ENCODE results near the gene SH2D4B.

The SH2D4B gene

DNA sequence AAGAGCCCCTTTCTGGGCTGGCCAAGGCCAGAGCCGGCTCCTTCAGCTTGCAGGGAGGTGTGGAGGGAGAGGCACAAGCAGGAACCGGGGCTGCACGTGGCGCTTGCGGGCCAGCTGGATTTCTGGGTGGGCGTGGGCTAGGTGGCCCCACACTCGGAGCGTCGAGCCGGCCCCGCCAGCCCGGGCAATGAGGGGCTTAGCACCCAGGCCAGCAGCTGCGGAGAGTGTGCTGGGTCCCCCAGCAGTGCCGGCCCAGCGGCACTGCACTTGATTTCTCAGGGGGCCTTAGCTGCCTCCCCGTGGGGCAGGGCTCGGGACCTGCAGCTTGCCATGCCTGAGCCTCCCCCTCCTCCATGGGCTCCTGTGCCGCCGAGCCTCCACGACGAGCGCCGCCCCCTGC lies 48.1 kb downstream of the SH2D4B start:
- no peak for DNase-seq (ENCODE audit: low read depth in 2 of 2, low spot score in 1 of 2)

DNA sequence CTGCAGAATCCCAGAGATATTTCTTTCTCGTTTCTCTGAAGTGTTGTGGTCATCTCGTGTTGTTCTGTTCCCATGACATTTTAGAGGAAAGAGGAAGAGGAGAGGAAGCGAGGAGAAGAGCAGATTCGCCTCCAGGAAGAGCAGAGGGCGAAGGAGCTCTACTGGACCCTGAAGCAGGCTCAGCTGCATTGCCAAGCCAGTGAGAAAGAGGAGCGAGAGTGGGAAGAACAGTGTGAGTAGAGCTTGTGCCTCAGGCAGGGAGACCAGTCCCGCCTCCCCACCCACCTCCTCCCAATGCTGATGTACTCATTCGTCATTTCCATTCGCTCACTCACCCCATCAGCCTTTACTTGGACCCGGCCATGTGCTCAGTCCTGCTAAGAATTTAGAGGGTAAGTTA lies 50.8 kb downstream of the SH2D4B start:
- DNase-seq (ENCODE audit: low read depth in 2 of 2, low spot score in 1 of 2): no peak

DNA sequence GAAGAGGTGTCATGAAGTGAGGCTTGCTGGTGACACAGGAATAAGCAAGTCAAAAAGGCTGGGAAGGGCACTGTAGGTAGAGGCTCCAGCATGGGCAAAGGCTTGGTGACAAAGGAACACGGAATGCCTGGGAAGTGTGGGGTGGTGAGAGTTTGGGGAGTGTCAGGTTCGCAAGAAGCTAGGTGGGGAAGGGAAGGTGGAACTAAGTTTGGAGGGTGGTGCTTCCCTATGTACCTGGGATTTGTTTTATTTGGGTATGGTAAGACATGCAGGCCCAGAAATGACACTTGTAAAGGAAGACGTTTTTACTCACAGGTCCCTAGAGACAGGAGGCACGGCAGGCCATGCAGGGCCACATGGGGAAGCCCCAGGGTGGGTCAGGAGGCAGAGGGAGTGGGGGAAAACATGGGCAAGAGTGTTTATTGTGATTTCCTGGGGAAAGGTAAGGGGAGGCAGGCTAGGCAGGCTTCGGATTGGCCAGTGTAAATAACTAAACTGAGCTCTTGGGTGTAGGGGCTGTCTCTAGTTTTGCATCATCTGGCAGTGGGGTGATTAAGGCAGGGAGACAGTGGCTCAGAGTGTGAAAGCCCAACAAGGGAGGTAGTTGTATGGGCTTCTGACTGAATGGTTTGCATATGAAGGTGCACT lies 52.1 kb downstream of the SH2D4B start:
- DNase-seq (ENCODE audit: low read depth in 2 of 2, low spot score in 1 of 2): no peak

DNA sequence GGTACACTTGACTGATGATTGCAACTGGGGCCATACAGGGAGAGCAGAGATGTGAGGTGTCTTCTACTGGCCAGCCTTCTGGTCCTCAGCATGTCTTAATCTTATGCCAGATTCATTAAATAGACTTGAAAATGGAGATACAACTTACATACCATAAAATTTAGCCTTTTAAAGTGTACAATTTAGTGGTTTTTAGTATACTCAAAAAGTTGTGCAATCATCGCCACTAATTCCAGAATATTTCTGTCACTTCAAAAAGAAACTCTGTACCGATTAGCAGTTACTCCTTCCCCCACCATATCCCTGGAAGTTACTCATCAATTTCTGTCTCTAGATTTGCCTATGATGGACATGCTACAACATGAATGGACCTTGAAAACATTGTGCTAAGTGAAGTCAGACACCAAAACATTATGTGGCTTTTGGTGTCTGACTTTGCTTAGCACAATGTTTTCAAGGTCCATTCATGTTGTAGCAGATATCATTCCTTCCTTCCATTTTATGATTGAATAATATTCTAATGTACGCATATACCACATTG lies 53.0 kb downstream of the SH2D4B start:
- no peak for DNase-seq (ENCODE audit: low read depth in 2 of 2, low spot score in 1 of 2)

DNA sequence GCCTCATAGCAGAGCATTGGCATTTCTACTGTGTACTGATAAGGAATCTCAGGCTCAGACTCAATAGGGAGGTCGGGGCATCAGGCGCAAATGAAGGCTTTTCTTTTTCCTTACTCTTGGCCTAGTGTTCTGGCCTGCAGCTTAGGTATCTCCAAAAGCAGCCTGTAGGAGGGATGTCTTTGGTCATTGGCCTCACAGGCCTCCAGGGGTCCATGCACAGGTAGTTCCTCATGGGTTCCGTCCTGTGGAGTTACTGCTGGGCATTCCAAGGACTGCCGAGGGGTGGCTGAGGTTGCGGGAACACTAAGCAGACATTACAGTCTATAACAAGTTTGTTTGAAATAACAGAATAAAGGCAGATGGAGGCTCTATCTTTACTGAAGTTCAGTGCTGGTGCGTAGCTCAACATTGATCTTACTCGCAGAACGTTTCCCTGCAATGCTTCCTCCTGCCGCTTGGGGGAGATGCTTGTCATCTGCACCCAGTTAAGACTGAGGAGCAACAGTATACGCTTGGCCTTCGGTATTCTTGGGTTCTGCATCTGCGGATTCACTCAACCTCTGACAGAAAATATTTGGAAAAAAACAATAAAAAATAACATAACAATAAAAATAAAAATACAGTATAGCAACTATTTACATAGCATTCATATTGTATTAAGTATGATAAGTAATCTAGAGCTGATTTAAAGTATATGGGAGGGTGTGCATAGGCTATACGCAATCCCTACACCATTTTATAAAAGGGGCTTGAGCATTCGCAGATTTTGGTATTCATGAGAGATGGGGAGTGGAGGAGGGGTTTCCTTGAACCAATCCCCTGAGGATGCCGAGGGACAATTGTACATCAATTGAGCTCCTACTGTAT lies 58.9 kb downstream of the SH2D4B start:
- no peak for DNase-seq (ENCODE audit: low read depth in 2 of 2, low spot score in 1 of 2)

DNA sequence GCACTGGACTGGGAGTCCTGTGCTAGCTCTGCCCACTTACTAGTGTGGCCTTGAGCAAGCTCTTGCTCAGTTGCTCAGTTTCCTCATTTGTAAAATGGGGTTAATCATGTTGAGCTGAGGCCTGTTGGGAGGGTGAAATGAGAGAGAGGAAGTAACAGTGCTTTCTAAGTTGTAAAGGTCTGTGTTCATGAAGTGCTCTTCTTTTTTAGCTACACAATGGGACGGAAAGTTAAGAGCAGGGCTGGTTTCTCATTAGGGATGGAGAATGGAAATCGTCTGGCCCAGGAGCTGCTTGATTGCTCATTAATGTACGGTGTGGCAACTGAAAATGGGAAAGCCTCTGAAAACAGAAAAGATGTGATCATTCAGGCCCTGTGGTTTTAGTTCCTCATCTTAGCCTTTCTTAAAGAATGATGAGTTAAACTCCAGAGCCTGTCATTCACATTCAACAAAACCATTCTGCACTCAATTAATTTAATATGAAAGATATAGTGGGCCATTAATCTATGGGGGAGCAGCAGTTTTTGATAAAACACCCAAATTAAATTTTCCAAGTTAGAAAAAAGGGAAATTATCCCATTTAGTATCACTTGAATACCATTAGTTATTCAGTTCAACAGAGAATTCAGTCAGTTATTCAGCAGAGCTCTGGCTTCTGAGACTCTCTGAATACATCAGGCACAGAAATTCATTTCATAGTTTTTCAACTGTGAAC lies 60.5 kb downstream of the SH2D4B start:
- no peak for DNase-seq (ENCODE audit: low read depth in 2 of 2, low spot score in 1 of 2)

DNA sequence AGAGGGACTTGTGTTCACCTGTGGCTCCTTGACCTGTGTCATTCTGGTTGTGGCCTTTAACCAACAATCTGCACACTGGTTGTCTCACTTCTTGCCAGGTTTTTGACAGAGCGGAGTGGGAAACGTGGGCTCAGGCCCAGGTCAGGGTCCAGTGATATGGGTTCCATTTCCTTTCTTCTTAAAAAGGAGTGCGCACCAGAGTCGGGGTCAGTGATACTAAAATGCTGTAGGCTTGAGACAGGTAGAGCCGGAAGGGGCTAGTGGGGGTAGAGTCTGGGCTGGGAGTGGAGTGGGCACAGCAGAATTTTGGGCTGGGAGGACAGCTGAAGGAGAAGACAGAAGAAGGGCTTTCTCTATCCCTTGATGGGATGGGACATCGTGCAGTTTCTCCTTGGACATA lies 61.2 kb downstream of the SH2D4B start:
- DNase-seq (ENCODE audit: low read depth in 2 of 2, low spot score in 1 of 2): no peak

DNA sequence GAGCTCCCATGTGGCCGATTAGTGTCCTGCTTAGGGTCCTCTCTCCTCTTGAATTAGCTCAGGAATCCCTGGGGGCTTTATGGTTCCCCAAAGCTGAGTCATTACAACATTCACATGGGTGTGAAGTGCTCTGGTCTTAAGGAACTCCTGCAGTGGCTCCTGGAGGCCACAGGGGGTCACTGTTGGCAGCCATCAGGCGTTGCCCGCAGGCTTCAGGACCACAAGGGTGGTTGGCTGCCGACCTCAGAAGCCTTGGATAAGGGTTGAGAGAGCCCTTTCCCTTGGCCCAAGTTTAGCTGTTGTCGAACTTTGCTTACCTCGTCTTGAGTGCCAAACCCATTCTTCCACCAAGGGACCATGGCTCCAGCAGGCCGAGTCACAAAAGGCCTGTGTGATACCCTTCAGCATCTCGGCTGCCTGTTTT lies 61.7 kb downstream of the SH2D4B start:
- DNase-seq (ENCODE audit: low read depth in 2 of 2, low spot score in 1 of 2): no peak

DNA sequence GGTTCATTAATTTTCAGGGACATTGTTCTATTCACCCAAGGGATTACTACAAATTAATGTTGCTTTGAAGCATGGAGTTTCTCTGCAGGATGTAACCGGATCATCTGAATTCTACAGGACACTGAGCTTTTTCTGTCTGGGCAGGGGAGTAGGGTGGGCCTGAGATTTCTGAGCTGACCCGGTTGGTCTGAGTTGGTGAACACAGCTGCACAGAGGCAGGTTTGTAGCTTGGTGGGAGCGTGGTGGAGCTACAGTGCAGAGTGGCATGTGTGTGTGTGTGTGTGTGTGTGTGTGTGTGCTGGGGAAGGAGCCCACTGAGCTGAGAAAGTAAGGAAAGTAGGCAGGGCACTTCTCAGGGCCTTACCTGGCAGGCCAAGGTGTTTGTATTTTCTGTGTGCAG lies 62.6 kb downstream of the SH2D4B start:
- no peak for DNase-seq (ENCODE audit: low read depth in 2 of 2, low spot score in 1 of 2)

DNA sequence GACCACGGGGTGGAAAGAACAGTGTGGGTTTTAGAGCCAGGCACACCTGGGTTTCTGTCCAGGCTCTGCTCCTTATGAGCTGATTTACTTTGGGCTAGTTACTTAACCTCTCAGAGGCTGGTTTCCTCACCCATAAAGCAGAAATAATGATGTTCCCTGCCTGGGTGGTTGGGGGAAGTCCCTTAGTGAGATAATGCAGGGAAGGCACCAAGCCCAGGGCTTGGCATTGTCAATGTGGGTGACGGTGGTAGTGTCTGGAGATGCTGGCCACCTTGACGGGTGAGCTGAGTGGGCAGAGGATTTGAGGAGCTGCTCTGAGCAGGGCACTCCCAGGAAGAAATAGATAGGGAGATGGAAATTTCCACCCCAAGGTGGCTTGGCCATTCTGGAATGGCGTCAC lies 65.2 kb downstream of the SH2D4B start:
- DNase-seq (ENCODE audit: low read depth in 2 of 2, low spot score in 1 of 2): no peak

DNA sequence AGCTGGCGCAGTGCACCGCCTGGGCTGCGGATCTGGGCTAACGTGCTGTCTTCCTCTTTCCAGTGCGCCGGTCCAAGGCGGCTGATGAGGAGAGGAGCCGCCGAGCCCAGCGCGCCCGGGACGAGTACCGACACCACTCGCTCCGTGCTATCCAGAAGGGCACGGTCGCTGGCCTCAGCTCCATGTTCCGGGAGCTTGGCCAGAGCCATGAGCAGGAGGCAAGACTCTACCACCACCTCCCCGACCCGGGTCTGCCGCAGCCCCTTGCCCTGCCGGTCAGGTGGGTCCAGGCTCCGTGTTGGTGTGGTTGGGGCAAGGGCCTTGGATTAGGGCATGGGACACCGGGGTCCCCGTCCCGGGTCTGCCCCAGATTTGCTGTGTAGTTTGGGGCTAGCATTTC lies 65.8 kb downstream of the SH2D4B start:
- no peak for DNase-seq (ENCODE audit: low read depth in 2 of 2, low spot score in 1 of 2)

DNA sequence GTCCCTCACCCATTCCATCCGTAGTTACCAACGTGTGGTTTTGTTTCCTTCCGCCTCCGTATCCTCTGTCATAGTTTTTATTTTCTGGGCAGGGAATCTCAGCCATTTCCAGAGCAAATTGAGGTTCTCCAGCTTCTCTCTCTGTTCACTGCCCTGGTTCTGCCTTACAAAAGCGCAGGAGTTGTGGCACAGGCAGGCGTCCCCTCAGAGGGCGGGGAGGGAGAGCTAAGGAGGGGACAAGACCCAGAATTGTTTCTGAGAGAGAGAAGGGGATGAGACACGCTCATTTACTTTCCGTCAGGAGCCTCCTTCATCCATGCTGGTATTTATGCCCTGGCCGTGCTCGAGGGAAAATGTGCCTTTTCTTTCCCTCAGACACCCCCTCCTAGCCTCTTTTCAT lies 71.0 kb downstream of the SH2D4B start:
- no peak for DNase-seq (ENCODE audit: low read depth in 2 of 2, low spot score in 1 of 2)

DNA sequence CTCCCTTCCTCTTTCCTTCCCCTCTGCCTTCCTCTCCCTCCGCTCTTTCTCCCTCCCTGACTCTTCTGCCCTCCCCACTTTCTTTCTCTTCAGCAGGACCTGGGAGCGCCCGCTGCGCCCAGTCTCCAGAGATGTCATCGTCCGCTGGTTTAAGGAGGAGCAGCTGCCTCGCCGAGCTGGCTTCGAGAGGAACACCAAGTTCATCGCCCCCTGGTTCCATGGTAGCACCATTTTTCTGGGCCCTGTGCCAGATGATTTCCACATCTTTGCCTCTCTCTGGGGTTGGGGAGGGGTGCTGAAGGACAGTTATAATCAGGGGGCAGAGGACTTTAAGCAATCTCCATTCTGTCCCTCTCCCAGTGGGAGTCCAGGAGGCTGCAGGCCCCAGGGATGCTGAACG lies 71.6 kb downstream of the SH2D4B start:
- DNase-seq (ENCODE audit: low read depth in 2 of 2, low spot score in 1 of 2): no peak

DNA sequence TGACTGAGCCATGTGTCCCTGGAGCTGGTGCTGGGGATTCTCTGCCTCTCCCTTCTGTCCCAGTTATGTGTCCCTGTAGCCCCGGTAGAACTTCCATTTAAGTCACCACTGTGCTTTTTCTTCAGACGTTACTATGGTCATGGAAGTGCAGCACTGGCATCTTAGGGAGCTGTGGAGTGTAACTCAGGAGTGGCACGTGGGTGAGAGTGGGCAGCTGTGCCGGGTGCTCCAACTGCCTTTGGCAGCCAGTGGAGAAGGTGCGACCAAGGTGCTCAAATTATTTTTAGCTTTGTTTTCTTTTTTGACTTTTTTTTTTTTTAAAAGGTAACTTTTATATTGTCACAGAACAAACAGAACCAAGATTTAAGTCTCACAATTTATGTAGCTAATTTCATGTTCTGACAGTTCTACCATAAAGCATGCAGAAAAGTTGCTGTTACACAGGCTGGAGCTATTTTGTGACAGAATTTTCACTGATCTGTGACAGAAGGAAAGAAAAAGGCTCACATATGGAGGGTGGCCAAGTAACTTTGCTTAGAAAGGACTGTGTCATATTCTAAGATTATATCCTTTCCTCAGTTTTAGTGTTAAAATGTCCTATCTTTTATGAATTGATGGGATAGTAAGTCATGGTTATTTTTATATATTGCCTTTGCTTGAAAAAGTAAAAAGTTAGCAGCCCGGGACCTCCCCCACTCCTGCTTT lies 73.9 kb downstream of the SH2D4B start:
- DNase-seq (ENCODE audit: low read depth in 2 of 2, low spot score in 1 of 2): no peak

DNA sequence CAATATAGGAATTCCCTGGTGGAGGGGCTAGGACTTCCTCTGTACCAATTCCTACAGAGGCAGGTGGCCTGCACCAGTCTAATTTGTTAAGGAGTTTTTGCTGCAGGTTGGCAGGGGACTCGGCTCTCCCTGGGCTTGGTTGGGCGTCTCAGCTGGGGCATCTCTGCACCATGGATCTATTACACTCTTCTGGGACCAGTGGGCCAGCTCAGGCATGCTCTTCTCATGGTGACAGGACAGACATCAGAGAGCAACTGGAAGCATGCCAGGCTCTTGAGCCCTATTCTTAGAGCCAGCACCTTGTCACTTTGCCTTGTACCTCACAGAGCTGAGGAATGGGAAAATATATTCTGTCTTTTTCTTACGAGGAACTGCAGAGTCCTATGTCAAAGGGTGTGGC lies 74.6 kb downstream of the SH2D4B start:
- no peak for DNase-seq (ENCODE audit: low read depth in 2 of 2, low spot score in 1 of 2)

DNA sequence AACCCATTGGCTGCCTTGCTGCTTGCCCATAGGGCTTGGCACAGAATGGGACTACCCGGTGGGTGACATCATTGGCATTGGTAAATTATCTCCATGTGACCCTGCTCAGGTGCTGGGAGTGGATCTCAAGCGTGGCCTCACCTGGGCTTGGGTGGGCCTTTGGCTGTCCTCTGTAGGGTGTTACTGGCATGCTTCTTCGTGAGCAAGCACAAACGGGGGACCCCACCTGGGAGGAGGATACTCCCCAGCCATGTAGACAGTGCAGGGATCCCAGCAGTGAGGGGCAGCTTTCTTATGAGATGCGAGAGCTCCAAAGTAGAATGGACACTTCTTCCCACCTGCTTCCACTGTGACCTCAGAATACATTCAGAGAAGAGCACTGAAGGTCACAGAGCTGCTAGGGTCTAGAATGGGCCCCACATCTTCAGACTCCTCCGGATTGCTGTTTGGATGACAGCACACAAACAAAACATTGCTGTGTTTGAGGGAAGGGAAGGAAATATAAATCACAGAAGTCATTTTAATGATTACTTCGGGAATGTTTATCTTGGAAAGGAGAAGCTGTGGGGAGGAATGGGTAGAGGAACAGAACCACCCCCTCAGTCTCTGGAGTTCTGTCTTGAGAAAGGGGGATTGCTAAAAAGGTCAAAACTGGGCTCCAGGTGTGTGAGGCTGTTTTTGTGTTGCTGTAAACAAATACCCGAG lies 75.9 kb downstream of the SH2D4B start:
- no peak for DNase-seq (ENCODE audit: low read depth in 2 of 2, low spot score in 1 of 2)

DNA sequence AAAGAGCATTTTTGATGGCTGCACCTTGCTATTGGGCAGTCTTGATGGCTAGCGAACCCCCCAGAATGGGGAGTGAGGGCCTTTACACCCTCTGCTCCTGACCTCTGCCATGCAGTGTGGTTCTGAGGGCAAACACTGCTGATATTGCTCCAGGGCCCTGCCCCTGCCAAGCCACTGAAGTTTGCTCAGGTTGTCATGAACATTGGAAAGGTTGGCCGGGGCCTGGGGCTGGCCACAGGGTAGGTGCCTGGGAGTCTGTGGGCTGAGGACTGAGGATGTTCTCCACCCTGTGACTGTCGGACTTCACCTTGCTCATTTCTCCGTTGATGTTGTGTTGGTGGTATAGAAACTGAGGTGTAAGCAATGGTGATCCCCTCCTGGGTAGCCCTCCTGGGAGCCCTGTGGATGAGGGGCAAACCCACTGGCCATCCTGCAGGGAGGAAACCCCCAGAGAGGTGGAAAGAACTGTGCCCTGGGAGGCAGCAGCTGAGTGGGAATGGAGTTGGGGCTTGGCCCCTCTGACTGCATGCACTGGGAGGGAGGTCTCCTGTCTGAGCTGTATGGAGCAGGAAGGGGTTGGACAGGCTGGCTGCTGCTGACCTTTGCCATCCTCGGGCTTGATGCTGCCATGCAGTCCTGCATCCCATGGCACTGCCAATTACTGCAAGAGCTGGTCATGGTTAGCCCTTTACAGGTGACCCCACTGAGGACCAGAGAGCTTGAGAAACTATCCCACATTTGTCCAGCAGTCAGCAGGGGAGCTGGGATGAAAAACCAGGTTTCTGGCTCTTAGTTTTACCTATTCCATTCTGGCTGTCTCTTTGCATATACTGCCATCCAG lies 77.1 kb downstream of the SH2D4B start:
- DNase-seq (ENCODE audit: low read depth in 2 of 2, low spot score in 1 of 2): no peak

DNA sequence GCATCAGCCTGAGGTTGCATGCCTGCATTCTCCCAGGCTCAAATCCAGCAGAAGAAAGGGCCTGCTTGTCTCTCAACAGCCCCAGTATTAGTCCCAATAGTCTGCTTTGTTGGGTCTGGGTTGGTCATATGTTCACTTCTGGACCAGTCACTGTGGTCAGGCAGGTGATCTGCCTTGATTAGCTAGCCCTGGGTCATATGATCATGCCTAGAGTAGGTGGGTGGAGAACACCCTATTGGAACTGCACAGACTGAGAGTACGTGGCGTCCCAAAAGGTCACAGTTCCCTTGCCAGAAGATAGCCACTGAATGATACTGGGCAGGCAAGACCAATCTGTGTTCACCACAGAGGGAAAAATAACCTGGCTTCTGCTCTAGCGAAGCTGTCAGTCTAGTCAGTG lies 80.1 kb downstream of the SH2D4B start:
- no peak for DNase-seq (ENCODE audit: low read depth in 2 of 2, low spot score in 1 of 2)

DNA sequence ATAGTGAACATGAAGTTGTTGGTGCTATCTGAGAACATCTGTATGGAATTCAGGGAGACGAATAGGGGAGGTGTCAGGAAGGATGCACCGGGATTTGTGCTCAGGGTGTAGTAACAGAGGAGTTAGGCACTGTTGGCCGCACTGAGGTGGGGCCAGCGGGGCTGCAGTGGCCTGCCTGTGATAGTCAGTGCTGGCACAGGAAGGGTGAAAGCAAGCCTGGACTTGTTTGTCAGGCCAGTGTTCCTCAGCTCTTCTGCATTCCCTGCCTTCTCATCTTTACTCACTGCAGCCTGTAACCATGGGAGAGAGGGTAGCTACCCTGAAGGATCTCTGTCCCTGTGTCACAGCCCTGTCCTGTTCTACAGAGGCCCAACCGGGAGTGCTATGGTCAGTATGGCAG lies 81.3 kb downstream of the SH2D4B start:
- no peak for DNase-seq (ENCODE audit: low read depth in 2 of 2, low spot score in 1 of 2)

DNA sequence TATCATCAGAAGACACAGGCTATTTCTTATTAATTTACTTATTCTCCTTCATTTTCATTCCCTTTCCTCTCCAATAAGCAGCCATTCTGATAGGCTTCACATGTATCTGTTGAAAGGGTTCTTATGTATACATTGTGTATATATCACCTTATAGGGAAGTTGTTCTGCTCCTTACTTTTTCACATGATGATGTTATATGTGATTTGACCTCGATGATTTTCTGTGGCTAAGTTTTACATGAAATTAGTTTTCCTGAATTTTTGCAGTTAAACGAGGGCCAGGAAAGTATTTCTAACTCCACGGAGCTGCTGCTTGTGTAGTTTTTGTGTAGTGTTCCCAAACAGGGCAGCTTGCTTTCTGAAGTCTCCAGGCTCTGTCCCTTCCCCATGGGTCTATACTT lies 84.5 kb downstream of the SH2D4B start:
- no peak for DNase-seq (ENCODE audit: low read depth in 2 of 2, low spot score in 1 of 2)

All from stimulated activated CD8-positive, alpha-beta memory T cell treated with anti-CD3 and anti-CD28 coated beads, Interleukin-4, amount 100 ng/mL, for 4 hours (primary cell).